Activated CD8-positive, alpha-beta memory T cell treated with anti-CD3 and anti-CD28 coated beads, Interleukin-2, amount 50 U/mL, for 24 hours (primary cell): Measurements from ENCODE around the gene CCR5AS.
"Not testable (repeated sequence)": the region's sequence is repeated elsewhere in the genome, so short reads cannot be mapped to it uniquely, and the experiment has no call there.

Experiments used
- DNase-seq: peaks from one replicate; pipeline ENCODE4 v3.0.0-alpha.2; 2020; ENCODE audit errors: extremely low read depth

The CCR5AS gene

GRCh38 chr3:46356909-46357308 is 50.0 kb downstream of the CCR5AS start:
- no peak for DNase-seq

GRCh38 chr3:46356276-46356675 is 50.6 kb downstream of the CCR5AS start:
- no peak for DNase-seq

DNA sequence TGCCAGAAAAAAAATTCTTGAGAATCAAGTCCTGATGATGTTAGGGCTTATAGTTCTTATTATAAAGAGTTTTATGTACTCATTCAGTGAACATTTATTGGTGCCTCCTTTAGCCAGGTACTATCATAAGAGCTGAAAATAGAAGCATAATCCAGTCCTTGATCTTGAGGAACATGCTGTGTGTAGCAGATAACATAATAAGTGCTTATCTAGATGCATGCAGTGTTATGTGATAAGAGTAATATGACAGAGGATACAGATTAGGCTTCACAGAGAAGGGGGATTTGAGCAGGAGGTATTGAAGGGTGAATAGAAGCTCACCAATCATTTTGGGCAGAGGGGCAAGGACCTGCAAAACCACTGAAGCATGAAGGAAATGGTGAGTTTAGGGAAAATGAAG is 51.9 kb downstream of the CCR5AS start:
- DNase-seq: no peak

- DNase-seq: no peak
Measured at GRCh38 chr3:46354478-46354877, 52.4 kb downstream of the CCR5AS start.

- DNase-seq: no peak
Measured at GRCh38 chr3:46353647-46354410, 53.0 kb downstream of the CCR5AS start, which contains the start of gene CCR2. TSS of gene CCR2 (plus strand) at chr3:46354111. CDS start at chr3:46357528, 3,417 bp downstream.

DNA sequence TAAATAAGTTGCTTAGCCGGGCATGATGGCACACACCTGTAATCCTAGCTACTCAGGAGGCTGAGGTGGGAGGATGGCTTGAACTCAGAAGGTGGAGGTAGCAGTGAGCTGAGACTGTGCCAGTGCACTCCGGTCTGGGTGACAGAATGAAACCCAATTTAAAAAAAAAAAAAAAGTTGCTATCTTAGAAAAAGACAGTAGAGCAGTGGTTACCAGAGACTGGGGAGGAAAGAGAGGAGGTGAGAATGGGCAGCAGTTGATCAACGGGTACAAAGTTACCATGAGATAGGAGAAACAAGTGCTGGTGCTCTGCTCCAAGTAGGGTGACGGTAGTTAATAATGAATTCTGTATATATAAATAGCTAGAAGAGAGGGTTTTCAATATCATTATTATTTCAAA is 53.8 kb downstream of the CCR5AS start:
- no peak for DNase-seq

DNA sequence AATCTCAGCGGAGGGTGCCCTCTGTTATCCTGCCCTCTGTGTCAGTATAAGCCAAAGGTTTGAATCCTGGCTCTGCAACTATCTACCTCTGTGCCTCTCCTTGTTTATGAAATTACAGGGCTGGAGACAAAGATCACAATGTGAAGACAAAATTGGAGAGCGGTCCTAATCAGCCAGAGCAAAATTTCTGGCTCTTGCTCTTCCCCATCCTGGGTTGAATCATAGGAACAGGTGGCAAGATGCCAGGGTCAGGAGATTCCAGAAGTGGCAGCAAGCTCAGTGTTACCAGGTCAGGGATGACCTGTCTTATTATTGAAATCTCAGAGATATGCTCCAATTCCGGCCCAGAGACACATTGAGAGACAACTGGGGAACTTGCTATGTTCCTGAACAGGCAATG is 55.2 kb downstream of the CCR5AS start:
- DNase-seq: no peak

DNA sequence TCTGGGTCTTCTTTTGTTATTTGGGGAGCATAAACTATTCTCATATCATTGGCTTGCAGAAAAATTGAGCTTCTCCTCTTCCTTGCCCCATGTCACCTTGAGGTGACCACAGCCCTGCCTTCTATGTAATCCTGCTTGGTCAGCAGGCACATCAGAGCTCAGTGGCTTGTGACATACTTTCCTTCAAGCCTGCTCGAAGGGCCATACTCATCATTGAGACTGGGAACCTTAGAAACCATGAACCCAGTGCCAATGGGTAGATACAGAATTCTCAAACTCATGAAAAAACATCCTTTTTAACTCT is 56.7 kb downstream of the CCR5AS start:
- no peak for DNase-seq

DNA sequence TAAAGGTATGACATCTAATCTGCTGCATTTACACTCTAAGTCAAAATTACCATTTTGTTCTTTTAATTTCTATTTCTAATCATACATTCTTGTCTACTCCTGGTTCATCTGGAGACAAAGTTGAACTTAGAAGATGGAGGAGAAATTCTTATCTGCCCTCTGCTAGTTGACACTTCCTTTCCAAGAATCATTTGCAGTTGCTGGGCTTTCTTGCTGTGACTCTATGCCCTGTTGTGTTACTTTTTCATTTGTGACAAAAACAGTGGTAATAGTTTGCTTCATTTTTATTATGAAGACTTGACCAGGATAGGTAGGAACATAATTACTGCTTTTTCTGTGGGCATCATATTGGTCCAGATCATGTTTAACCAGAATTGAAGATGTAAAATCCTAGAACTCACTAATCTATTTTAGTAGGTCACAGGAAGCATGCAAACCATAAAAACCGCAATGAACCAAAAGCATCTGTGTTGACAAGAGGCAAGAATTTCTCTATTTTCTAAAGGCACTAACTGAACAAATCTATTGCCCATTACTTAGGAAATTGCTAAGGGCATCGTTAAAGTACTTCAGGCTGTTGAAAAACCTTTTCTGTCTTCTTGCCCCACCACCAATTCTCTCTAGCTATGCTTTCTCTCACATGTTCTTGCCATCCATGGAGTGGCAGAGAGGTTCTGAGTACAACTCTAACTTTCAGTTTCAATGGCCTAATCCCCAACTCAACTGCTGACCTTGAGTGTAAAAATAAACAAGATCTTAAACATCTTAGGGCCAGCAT is 57.2 kb downstream of the CCR5AS start:
- no peak for DNase-seq

DNA sequence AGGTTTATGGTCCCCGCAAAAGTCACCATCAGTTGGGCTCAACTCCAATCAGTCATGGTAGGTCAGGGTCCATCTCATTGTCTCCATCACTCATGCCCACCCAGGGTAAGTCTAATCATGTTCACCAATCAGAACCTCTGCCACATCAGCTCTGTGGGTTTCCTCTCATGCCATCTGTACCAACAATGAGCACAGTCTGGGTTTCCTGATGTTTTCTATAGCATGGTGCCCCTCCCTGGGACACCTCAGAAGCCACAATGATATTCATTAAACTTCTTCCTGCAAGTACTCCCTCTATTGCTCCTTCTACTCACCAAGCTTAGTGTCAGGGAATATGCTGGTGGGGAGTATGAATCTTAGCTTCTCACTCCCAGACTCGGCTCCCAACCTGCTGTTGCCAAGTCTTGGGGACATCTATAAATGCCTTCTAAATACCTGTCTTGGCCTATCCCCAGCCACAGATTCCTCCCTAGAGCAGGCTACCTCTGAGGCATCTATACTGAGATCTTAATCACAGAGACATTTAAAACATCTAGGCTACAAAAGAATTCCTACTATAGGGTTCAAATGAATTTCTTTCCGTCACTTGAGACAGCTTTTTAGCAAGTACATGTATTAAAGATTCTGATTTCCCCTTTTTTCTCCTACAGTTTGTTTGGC is 57.9 kb downstream of the CCR5AS start:
- DNase-seq: no peak

- no peak for DNase-seq
Measured at GRCh38 chr3:46344476-46344875, 62.4 kb downstream of the CCR5AS start.

- DNase-seq: no peak
Measured at GRCh38 chr3:46338840-46339239, 68.0 kb downstream of the CCR5AS start.

DNA sequence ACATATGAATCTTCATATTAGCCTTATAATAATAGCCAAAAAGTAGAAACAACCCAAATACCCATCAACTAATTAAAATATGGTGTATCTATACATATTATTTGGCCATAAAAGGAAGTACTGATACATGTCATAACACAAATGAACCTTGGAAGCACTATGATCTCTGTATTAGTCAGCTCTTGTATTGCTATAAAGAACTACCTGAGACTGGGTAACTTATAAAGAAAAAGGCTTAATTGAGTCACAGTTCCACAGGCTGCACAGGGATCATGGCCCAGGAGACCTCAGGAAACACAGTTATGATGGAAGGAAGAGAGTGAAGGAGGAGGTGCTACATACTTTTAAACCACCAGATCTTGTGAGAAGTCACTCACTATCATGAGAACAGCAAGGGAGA is 69.0 kb downstream of the CCR5AS start:
- no peak for DNase-seq

DNA sequence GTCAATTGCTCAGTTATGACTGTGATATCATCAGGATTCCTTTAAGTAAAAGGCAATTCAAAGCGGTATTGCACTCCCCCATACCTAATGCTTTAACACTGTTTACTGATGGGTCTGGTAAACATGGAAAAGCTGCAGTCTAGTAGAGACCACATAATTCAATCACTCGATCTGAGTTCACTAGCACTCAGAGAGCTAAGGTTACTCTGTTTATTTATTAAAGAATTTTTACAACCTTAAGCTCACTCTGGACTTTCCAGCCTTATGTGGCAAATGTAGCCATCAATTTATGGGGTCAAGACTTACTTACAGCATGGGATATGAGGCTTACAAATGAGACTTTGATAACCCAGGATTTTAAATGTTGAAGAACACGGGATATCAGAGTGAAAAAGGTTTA is 71.3 kb downstream of the CCR5AS start:
- DNase-seq: no peak

DNA sequence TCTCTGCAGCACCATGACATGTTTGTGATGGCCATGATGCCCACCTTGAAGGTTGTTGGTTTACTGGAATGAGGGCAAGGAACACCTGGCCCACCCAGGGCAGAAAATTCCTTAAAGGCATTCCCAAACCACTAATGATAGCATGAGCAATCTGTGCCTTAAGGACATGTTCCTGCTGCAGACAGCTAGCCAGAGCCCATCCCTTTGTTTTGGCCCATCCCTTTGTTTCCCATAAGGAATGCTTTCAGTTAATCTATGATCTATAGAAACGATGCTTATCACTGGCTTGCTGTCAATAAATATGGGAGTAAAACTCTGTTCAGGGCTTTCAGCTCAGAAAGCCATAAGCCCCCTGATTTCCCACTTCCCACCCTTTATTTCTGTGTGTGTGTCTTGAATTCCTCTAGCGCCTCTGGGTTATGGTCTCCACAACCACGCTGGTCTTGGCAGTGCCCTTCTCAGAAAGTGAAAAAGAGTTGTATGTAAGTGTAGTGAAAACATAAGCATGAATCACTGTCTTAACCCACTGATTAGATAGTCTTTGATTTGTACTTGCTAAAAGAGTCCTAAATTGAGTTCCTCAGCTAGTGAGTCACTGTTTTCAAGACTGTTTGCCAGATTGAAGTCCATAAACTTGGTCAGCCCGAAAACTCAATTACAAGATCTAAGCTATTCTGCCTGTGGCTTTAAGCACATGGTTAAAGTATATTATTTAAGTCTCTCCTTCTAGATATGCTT is 72.0 kb downstream of the CCR5AS start:
- no peak for DNase-seq

GRCh38 chr3:46330676-46331075 is 76.2 kb downstream of the CCR5AS start:
- not testable (repeated sequence) for DNase-seq

DNA sequence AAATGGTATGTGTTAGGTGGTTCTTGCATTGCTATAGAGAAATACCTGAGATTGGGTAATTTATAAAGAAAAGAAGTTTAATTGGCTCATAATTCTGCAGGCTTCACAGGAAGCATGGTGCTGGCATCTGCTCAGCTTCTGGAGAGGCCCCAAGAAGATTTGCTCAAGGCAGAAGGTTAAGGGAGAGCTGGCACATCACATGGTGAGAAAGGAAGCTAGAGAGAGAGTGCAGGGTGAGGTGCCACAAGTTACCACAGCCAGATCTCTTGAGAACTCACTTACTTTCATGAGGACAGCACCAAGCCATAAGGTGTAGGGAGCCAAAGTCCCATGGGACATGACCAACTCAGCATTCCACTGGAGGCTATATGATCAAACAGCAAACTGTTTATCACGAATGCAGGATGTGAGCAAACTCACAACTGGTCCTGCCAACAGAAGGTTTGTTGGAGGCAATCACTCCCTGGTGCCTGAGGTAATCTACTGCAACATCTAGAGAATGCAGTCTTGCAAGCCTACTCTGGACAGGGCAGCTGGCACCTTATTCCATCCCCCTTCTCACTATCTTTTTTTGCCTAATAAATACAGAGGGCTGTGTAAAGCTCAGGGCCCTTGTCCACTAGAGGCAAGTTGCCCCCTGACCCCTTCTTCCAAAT is 81.1 kb downstream of the CCR5AS start:
- DNase-seq: no peak

DNA sequence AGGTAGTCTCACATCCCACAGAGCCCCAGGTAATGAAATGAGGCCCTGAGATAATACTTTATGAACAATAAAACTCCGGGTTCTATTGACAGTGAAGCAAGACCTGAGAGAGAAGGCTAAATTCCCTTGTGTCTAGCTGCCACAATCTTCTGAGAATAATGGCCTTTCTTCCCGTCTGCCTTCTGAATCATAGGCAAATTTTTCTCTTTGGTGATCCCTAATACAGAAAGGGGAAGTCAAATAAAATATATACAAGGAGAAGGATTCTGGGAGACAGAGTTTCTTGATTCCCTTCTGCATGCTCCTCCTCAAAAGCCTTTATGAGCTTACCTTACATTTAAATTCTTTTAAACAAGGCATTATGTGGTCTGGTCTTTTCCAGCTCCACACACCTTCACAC is 82.8 kb downstream of the CCR5AS start:
- DNase-seq: no peak

DNA sequence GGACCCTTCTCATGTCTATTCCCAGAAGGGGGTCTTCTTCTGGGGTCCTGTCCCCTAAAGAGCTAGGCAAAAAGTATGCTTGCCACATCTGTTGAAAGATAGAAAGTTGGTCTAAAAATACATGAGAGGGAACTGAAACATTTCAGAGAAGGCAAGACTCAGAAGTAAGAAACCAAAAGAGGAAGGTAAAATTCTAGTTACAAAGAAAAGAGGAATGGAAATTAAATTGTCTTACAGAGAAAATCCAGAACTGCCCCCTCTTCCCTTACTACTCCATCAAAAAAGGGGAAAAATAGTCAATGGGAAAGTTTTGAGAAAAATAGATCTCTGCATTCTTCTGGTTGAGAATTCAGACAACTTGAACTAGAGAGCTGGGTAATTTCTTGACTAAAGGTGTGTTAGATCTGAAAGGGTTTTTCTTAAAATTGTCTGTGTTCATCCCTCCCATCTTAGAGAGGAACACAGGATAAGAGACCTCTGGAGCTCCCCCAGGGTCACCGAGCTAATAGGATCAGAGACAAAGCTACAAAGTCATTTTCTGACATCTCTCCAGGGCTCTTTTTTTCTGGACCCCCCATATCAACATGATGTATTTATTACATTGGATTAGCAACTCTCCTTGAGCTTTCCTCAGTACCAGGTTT is 85.3 kb downstream of the CCR5AS start:
- no peak for DNase-seq

- DNase-seq: no peak
Measured at GRCh38 chr3:46318207-46318927, 88.5 kb downstream of the CCR5AS start.
